HG02798 (cell line): ENCODE data around the gene KIAA0319L.

Experiments used
- ATAC-seq: cut with Tn5 transposase; IDR thresholded peaks from one replicate; pipeline ENCODE4 v1.9.1; 2021; ENCODE audit warnings: mild to moderate bottlenecking; ENCODE audit not compliant: unreplicated experiment, poor library complexity

The KIAA0319L gene

DNA sequence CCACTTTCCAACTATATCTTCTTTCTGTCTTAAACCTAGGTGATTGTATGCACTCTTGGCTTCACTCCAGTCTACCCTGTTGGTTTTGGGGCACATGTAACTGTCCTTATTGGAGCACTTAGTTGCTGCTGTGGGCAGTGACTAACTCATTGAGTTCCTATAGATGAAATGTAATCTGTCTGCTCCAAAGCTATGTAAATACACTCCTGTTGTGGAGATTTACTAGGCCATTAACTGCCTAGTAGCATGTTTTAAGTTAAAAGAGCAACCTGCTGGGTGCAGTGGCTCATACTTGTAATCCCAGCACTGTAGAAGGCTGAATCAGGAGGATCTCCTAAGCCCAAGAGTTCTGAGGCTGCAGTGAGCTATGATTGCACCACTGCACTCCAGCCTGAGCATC lies 151.1 kb downstream of the KIAA0319L start:
- no peak for ATAC-seq

DNA sequence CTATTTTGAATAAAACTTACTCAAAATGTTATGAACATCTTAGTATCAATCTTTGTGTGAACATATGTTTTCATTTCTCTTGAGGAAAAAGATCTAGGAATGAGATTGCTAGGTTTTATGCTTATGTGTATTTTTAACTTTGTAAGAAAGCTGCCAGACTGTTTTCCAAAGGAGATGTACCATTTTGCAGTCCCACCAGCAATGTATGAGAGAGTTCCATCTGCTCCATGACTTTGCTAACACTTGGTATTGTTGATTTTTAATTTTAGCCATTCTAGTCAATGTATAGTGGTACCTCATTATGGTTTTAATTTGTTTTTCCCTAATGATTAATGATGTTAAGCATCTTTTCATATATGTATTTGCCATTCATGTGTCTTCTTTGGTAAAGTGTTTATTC lies 156.2 kb downstream of the KIAA0319L start:
- no peak for ATAC-seq

DNA sequence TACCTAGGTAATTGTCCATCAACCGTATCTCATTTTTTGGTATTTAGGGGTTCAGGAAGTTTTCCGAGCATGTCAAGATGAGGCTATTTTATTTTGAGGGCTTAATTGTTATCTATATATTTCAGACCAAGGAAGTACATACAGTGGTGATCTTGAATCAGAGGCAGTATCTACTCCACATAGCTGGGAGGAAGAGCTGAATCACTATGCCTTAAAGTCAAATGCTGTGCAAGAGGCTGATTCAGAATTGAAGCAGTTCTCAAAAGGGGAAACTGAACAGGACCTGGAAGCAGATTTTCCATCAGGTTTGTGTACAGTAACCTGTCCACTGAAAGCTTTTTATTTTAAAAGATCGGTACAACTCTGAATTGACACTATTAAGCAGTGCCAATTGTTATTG lies 158.5 kb downstream of the KIAA0319L start:
- ATAC-seq, result no peak

DNA sequence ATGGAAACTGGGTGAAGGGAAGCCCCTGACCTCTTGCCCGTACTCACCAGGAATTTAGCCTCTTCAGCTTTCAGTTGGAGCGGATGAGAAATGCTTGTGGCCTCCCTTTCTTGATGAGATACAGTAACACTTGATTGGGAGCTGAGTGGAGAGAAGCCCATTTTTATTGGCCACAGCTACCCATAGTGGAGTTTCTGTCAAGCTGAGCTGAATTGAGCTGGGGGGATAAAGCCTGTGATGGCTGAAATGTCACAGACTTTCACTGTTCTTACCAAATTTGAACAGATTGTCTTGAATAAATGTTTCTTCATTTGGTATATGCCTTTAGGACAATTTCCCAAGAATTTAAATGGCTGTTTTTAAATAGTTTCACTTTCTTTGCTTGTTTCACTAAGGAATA lies 162.8 kb downstream of the KIAA0319L start:
- no peak for ATAC-seq

DNA sequence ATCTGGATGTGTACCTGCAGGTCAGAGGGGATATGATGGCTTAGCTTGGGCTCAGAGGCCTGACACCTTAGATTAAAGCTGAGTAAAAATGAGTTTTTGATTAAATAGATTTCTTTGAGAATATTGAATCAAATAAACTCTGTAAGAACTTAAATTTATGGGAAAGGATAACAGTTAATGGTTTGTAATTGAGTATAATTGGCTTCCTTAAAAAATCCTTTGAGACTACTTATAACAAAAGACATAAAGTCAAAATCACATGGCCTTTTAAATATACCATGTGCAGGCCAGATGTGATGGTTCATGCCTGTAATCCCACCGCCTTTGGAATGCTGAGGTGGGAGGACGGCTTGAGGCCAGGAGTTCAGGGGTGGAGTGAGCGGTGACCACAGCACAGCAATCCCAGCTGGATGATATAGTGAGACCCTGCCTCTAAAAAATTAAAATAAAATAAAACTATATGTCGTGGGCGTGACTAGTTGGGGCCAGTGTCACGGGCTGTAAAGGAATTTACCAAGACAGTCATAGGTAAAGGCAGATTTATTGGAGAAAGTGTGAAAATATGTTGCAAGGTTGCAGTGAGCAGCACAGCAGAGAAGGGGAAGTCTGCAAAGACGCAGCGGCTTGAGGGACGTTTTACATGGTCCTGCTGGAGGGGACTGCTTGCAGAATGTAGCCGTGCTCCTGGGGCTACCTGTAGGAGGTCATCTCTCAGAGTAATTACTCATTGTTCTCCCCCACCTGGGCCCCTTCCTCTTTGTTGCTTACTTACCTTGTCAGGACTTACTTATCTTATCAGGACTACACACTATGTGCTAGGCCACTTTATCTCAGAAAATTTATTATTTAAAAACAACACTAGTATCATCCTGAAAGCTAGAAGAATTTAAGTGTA lies 166.4 kb downstream of the KIAA0319L start:
- ATAC-seq, result no peak

DNA sequence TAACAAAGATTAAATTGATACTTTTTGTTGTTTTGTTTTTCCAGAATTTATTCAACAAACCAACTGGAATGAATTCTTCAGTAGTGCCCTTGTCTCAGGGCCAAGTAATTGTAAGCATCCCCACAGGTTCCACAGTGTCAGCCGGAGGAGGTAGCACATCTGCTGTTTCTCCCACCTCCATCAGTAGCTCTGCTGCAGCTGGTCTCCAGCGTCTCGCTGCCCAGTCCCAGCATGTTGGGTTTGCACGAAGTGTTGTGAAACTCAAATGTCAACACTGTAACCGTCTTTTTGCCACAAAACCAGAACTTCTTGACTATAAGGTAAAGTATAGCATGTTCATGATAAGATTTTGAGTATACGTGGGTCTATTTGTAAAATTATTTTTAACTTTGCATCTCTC lies 170.2 kb downstream of the KIAA0319L start:
- no peak for ATAC-seq

DNA sequence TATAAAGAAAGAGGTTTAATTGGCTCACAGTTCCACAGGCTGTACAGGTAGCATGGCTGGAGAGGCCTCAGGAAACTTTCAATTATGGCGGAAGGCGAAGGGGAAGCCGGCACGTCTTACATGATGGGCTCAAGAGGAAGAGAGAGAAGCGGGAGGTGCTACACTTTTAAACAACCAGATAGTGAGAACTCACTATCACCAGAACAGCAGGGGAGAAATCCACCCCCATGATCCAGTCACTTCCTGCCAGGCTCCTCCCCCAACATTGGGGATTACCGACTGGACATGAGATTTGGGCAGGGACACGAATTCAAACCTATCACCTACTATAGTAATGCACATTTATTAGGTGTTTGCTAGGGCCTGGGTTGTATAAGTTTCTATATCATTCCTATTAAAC lies 170.9 kb downstream of the KIAA0319L start:
- no peak for ATAC-seq
